ENCODE data around the gene LRRC8D. TPM values are rescaled to one million over a fixed set of nuclear protein-coding genes. Genes with fewer than 3 reads are reported as not detected.

The LRRC8D gene
- total RNA-seq, 4 donors from 2014 or later, result 28.9 to 113 (median 58.8) TPM

- H3K27me3 ChIP-seq, result no peaks in the 10 kb centered on the region
- DNase-seq, result no peak
- no peak overlapping the region for H3K4me3 ChIP-seq
- H3K36me3 ChIP-seq, result no peaks in the 10 kb centered on the region
- H3K9me3 ChIP-seq, result no peaks in the 10 kb centered on the region
- no peak for TF ChIP-seq POLR2A (IDR thresholded peaks at IDR 0.05)
- no peak for TF ChIP-seq CTCF (IDR thresholded peaks at IDR 0.05)
- no peak overlapping the region for H3K27ac ChIP-seq
- peaks cover 0 to 8% (median 3%) of the 10 kb centered on the region in 4 donors for H3K4me1 ChIP-seq
Observed at GRCh38 chr1:89839516-89839915, 18.7 kb downstream of the LRRC8D start.

GRCh38 chr1:89841507-89841906, 20.7 kb downstream of the LRRC8D start:
- Histone ChIP-seq H3K9me3 (no peaks in the 10 kb centered on the region), H3K4me1 (peaks cover 0 to 8% (median 3%) of the 10 kb centered on the region in 4 donors), H3K27ac (peak overlapping the region in 2 of 4 donors; percentile 47 to 68), H3K36me3 (no peaks in the 10 kb centered on the region), H3K4me3 (no peak overlapping the region), H3K27me3 (no peaks in the 10 kb centered on the region)
- no peak for DNase-seq
- TF ChIP-seq POLR2A (IDR thresholded peaks at IDR 0.05) (no peak), CTCF (IDR thresholded peaks at IDR 0.05) (no peak)

GRCh38 chr1:89842567-89843272, 21.9 kb downstream of the LRRC8D start:
- TF ChIP-seq POLR2A (IDR thresholded peaks at IDR 0.05), result no peak
- TF ChIP-seq CTCF (IDR thresholded peaks at IDR 0.05), result no peak
- H3K27me3 ChIP-seq, result no peaks in the 10 kb centered on the region
- DNase-seq, result no peak
- H3K4me1 ChIP-seq, result peaks cover 0 to 8% (median 3%) of the 10 kb centered on the region in 4 donors
- H3K4me3 ChIP-seq, result peak overlapping the region; percentile 75 to 89 (median 78)
- H3K9me3 ChIP-seq, result no peaks in the 10 kb centered on the region
- H3K36me3 ChIP-seq, result peaks cover 0 to 5% (median 0%) of the 10 kb centered on the region in 3 donors
- H3K27ac ChIP-seq, result peak overlapping the region; percentile 68 to 92 (median 84)

GRCh38 chr1:89843273-89844130, 22.7 kb downstream of the LRRC8D start:
- DNase-seq, result peak; percentile 81 to 89 (median 84)
- Histone ChIP-seq H3K4me3 (peak overlapping the region; percentile 75 to 89 (median 78)), H3K4me1 (peaks cover 0 to 8% (median 3%) of the 10 kb centered on the region in 4 donors), H3K36me3 (peaks cover 0 to 5% (median 0%) of the 10 kb centered on the region in 3 donors), H3K27ac (peak overlapping the region; percentile 68 to 92 (median 84)), H3K27me3 (no peaks in the 10 kb centered on the region), H3K9me3 (no peaks in the 10 kb centered on the region)
- TF ChIP-seq POLR2A (IDR thresholded peaks at IDR 0.05) (no peak), CTCF (IDR thresholded peaks at IDR 0.05) (peak; percentile 66 to 86 (median 76))

- Histone ChIP-seq H3K27ac (peak overlapping the region in 3 of 4 donors; percentile 80 to 92 (median 88)), H3K4me1 (peaks cover 0 to 8% (median 3%) of the 10 kb centered on the region in 4 donors), H3K4me3 (peak overlapping the region; percentile 75 to 89 (median 78)), H3K27me3 (no peaks in the 10 kb centered on the region), H3K9me3 (no peaks in the 10 kb centered on the region), H3K36me3 (peaks cover 0 to 5% (median 0%) of the 10 kb centered on the region in 3 donors)
- TF ChIP-seq CTCF (IDR thresholded peaks at IDR 0.05), result no peak
- no peak for TF ChIP-seq POLR2A (IDR thresholded peaks at IDR 0.05)
- no peak for DNase-seq
Observed at GRCh38 chr1:89844241-89844807, 23.5 kb downstream of the LRRC8D start.
